OCI-LY1 (cell line): ENCODE measurements around the gene SMAD7.

ENCODE experiments used
- H2AFZ ChIP-seq: fragments of 200-600 bp; sonication (generic), shearing (Covaris generic); 2 replicates; pipeline ENCODE4 v1.6.0; 2014; ENCODE audit warnings: antibody characterized with exemption, mild to moderate bottlenecking, low read length
- H3F3A ChIP-seq: fragments of 200-600 bp; sonication (generic), shearing (Covaris generic); 2 replicates; pipeline ENCODE4 v1.6.0; 2014; ENCODE audit warnings: mild to moderate bottlenecking, antibody characterized with exemption, low read length, moderate library complexity; ENCODE audit not compliant: insufficient read depth
- H3K27ac ChIP-seq: fragments of 200-600 bp; sonication (generic); 2 replicates; pipeline ENCODE4 v1.5.1; 2014; ENCODE audit warnings: low read length, mixed run types, mild to moderate bottlenecking, low read depth; ENCODE audit not compliant: poor library complexity, severe bottlenecking
- H3K27me3 ChIP-seq: fragments of 200-600 bp; sonication (generic); 2 replicates; pipeline ENCODE4 v1.6.0; 2014; ENCODE audit warnings: antibody characterized with exemption, mild to moderate bottlenecking, low read length, moderate library complexity; ENCODE audit not compliant: insufficient read depth
- H3K36me3 ChIP-seq: fragments of 200-600 bp; sonication (generic); 2 replicates; pipeline ENCODE4 v1.6.1; 2014; ENCODE audit warnings: mild to moderate bottlenecking, antibody characterized with exemption, low read length, moderate library complexity, mixed read lengths; ENCODE audit not compliant: insufficient read depth
- H3K4me1 ChIP-seq: fragments of 200-600 bp; sonication (generic); 2 replicates; pipeline ENCODE4 v1.5.1; 2014; ENCODE audit warnings: mild to moderate bottlenecking, low read length, moderate library complexity; ENCODE audit not compliant: insufficient read depth, severe bottlenecking
- H3K4me2 ChIP-seq: fragments of 200-600 bp; sonication (generic), shearing (Covaris generic); 2 replicates; pipeline ENCODE4 v1.6.1; 2014; ENCODE audit warnings: low read length
- H3K4me3 ChIP-seq: fragments of 200-600 bp; sonication (generic); 2 replicates; pipeline ENCODE4 v1.5.1; 2014; ENCODE audit warnings: low read length, low read depth, mild to moderate bottlenecking, mixed read lengths; ENCODE audit not compliant: poor library complexity, severe bottlenecking
- H3K79me2 ChIP-seq: fragments of 200-600 bp; shearing (Covaris generic); 2 replicates; pipeline ENCODE4 v1.6.1; 2016; ENCODE audit warnings: mixed run types, low read length, mixed read lengths; ENCODE audit not compliant: insufficient read depth
- H3K9ac ChIP-seq: fragments of 200-600 bp; sonication (generic), shearing (Covaris generic); 2 replicates; pipeline ENCODE4 v1.6.1; 2014; ENCODE audit warnings: mild to moderate bottlenecking, low read length, mixed read lengths
- H3K9me2 ChIP-seq: fragments of 200-600 bp; sonication (generic), shearing (Covaris generic); 2 replicates; pipeline ENCODE4 v1.6.1; 2014; ENCODE audit warnings: low read depth, mild to moderate bottlenecking, low read length, mixed read lengths
- H3K9me3 ChIP-seq: fragments of 200-600 bp; shearing (Covaris generic); 2 replicates; pipeline ENCODE4 v1.6.1; 2014; ENCODE audit warnings: low read length, mixed read lengths
- H4K20me1 ChIP-seq: fragments of 200-600 bp; sonication (generic), shearing (Covaris generic); 2 replicates; pipeline ENCODE4 v1.6.0; 2016; ENCODE audit warnings: mild to moderate bottlenecking, low read length; ENCODE audit not compliant: insufficient read depth
- EZH2 ChIP-seq: fragments of 200-600 bp; sonication (generic), shearing (Covaris generic); IDR thresholded peaks from 2 replicates; pipeline ENCODE4 v1.8.0; 2017; ENCODE audit warnings: borderline replicate concordance, mixed run types, mild to moderate bottlenecking, antibody characterized with exemption, low read length, moderate library complexity, mixed read lengths
- TF ChIP-seq, protein P1 (sequence below): fragments of 200-600 bp; sonication (generic), shearing (Covaris generic); IDR thresholded peaks from 2 replicates; pipeline ENCODE4 v1.5.1; 2017; ENCODE audit warnings: mild to moderate bottlenecking, antibody characterized with exemption, low read length, moderate library complexity, mixed read lengths

The SMAD7 gene

DNA sequence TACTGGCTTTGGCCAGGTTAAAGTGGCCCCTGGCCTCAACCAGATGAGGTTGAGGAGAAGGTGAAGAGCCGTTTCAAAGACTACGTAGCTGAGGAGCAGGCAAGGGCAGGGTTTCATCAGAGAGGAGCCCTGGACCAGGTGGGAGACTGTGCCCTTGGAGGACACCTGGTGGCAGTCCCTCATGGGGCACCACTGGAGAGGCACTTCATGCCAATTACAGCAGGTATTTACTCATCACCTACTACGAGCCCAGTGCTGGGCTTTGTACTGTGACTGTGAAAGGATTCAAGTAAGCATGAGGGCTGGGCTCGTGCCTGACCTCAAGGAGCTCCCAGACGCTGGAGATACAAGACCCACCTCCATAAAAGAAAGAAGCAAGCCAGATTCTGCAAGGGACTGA lies 37.6 kb downstream of the SMAD7 start:
- no peaks in the 10 kb centered on the region for H3K4me1 ChIP-seq
- no peak overlapping the region for H3K4me2 ChIP-seq
- H3K9me2 ChIP-seq = no peaks in the 10 kb centered on the region
- no peak overlapping the region for H3K9ac ChIP-seq
- H3K27ac ChIP-seq = no peak overlapping the region
- H3K79me2 ChIP-seq = no peaks in the 10 kb centered on the region
- H3K27me3 ChIP-seq = peaks cover 22% of the 10 kb centered on the region
- H3K9me3 ChIP-seq = no peaks in the 10 kb centered on the region
- H4K20me1 ChIP-seq = no peaks in the 10 kb centered on the region
- H3K36me3 ChIP-seq = no peaks in the 10 kb centered on the region
- no peak overlapping the region for H2AFZ ChIP-seq
- no peaks in the 10 kb centered on the region for H3F3A ChIP-seq
- no peak overlapping the region for H3K4me3 ChIP-seq
- TF ChIP-seq EZH2 = no peak
- TF ChIP-seq, protein P1, sequence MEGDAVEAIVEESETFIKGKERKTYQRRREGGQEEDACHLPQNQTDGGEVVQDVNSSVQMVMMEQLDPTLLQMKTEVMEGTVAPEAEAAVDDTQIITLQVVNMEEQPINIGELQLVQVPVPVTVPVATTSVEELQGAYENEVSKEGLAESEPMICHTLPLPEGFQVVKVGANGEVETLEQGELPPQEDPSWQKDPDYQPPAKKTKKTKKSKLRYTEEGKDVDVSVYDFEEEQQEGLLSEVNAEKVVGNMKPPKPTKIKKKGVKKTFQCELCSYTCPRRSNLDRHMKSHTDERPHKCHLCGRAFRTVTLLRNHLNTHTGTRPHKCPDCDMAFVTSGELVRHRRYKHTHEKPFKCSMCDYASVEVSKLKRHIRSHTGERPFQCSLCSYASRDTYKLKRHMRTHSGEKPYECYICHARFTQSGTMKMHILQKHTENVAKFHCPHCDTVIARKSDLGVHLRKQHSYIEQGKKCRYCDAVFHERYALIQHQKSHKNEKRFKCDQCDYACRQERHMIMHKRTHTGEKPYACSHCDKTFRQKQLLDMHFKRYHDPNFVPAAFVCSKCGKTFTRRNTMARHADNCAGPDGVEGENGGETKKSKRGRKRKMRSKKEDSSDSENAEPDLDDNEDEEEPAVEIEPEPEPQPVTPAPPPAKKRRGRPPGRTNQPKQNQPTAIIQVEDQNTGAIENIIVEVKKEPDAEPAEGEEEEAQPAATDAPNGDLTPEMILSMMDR = peak; percentile 40; the same call in 1 of the 2 replicates

DNA sequence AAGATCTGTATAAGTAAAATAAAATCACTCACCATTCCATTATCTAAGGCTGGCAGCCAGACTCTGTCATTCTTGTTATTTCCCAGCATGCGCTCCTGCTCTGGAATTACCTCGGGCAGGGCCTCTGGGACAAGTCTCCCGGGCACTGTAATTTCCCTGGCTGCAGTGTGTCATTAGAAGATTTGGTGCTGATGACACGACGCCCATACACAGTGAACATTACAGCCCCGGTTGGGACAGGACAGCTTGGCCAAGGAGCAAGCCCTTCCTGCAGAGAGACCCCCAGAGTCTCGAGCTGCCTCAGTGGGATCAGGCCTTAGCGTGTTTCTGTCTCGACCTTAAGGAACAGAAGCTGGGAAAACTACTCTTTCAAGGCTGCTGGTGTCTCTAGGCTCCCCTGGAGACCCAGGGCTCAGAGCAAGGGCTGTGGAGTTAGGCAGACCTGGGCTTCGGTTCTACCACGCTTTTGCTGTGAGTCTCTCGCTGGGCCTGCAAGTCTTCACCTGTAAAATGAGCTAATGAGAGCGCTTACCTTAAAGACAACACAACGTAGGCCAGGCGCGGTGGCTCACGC lies 39.7 kb downstream of the SMAD7 start:
- Histone ChIP-seq H3F3A (no peaks in the 10 kb centered on the region), H3K27me3 (0 out of 2 replicates have a peak, but pooled peaks cover 11% of the 10 kb centered on the region), H3K9me2 (no peaks in the 10 kb centered on the region), H3K9me3 (no peaks in the 10 kb centered on the region), H2AFZ (no peak overlapping the region), H3K4me3 (no peak overlapping the region), H3K79me2 (no peaks in the 10 kb centered on the region), H3K9ac (no peak overlapping the region), H3K4me2 (no peak overlapping the region), H3K4me1 (no peaks in the 10 kb centered on the region), H3K36me3 (no peaks in the 10 kb centered on the region), H4K20me1 (no peaks in the 10 kb centered on the region), H3K27ac (no peak overlapping the region)
- no peak for TF ChIP-seq EZH2
- TF ChIP-seq, protein P1 = no peak

DNA sequence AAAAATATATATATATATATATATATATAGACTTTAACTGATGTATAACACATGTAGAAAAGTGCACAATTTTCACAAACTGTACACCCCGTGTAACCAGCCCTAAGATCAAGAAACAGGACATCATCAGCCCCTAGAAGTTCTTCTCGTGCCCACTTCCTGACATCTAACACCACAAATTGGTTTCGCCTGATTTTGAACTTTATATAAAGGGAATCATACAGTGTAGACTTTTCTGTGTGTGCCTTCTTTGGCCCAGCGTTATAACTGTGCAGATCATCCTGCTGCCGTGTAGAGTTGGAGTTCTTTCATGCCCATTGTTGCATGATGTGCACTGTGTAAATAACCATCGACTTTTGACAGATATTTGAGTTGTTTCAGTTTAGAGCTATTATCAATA lies 41.0 kb downstream of the SMAD7 start:
- Histone ChIP-seq H4K20me1 (no peaks in the 10 kb centered on the region), H3K27ac (no peak overlapping the region), H3K27me3 (peaks cover 3% of the 10 kb centered on the region; the same call in 1 of the 2 replicates), H3K9me3 (0 out of 2 replicates have a peak, but pooled peaks cover 3% of the 10 kb centered on the region), H3K36me3 (no peaks in the 10 kb centered on the region), H3K9me2 (no peaks in the 10 kb centered on the region), H3F3A (no peaks in the 10 kb centered on the region), H3K4me3 (no peak overlapping the region), H3K9ac (no peak overlapping the region), H2AFZ (no peak overlapping the region), H3K4me1 (no peaks in the 10 kb centered on the region), H3K4me2 (no peak overlapping the region), H3K79me2 (no peaks in the 10 kb centered on the region)
- TF ChIP-seq EZH2 = no peak
- TF ChIP-seq, protein P1 = no peak
